Measurements from ENCODE around the gene RBM24.

GRCh38 chr6:17281497-17282481 is 628 bp downstream of the RBM24 start:
- TF ChIP-seq CTCF (conservative IDR thresholded peaks at IDR 0.05; ENCODE audit: low read depth, low read length), result no peak
- TF ChIP-seq EZH2 (IDR thresholded peaks at IDR 0.05; ENCODE audit: low read length, unreplicated experiment), result no peak
